Measurements from ENCODE around the gene C11orf16.

- TF ChIP-seq, protein P1, sequence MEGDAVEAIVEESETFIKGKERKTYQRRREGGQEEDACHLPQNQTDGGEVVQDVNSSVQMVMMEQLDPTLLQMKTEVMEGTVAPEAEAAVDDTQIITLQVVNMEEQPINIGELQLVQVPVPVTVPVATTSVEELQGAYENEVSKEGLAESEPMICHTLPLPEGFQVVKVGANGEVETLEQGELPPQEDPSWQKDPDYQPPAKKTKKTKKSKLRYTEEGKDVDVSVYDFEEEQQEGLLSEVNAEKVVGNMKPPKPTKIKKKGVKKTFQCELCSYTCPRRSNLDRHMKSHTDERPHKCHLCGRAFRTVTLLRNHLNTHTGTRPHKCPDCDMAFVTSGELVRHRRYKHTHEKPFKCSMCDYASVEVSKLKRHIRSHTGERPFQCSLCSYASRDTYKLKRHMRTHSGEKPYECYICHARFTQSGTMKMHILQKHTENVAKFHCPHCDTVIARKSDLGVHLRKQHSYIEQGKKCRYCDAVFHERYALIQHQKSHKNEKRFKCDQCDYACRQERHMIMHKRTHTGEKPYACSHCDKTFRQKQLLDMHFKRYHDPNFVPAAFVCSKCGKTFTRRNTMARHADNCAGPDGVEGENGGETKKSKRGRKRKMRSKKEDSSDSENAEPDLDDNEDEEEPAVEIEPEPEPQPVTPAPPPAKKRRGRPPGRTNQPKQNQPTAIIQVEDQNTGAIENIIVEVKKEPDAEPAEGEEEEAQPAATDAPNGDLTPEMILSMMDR (conservative IDR thresholded peaks at IDR 0.05), result no peak
- TF ChIP-seq EZH2 (IDR thresholded peaks at IDR 0.05; ENCODE audit: low read depth), result no peak
These were observed 5.5 kb downstream of the C11orf16 start for GRCh38 chr11:8927233-8927632.

Data from PC-9 (cell line).